Smooth muscle cell (in vitro differentiated cells): ENCODE results near the gene SETDB1. TPM values are rescaled to one million over a fixed set of nuclear protein-coding genes. Genes with fewer than 3 reads are reported as not detected.

Experiments used
- DNase-seq: peaks from one replicate; lab custom pipeline; 2025; ENCODE audit not compliant: unreplicated experiment; lab: John Stamatoyannopoulos, UW
- H2AFZ ChIP-seq: fragments of 200-600 bp; sonication (generic); 2 replicates; pipeline ENCODE4 v1.6.0; 2016; ENCODE audit warnings: antibody characterized with exemption, low read depth, mild to moderate bottlenecking
- H3F3A ChIP-seq: fragments of 200-600 bp; sonication (generic); 2 replicates; pipeline ENCODE4 v1.6.0; 2017; ENCODE audit warnings: antibody characterized with exemption, low read depth
- H3K27ac ChIP-seq: fragments of 200-600 bp; sonication (generic); 2 replicates; pipeline ENCODE4 v1.5.1; 2016; ENCODE audit warnings: low read depth, mild to moderate bottlenecking
- H3K27me3 ChIP-seq: fragments of 200-600 bp; sonication (generic); 2 replicates; pipeline ENCODE4 v1.6.1; 2016; ENCODE audit warnings: low read depth, mild to moderate bottlenecking
- H3K36me3 ChIP-seq: fragments of 200-600 bp; sonication (generic); 2 replicates; pipeline ENCODE4 v1.5.1; 2016; ENCODE audit warnings: low read depth
- H3K4me1 ChIP-seq: fragments of 200-600 bp; sonication (generic); 2 replicates; pipeline ENCODE4 v1.5.1; 2016; ENCODE audit warnings: low read depth
- H3K4me2 ChIP-seq: fragments of 200-600 bp; sonication (generic); 2 replicates; pipeline ENCODE4 v1.6.0; 2016; ENCODE audit warnings: mild to moderate bottlenecking
- H3K4me3 ChIP-seq: fragments of 200-600 bp; sonication (generic); 2 replicates; pipeline ENCODE4 v1.5.1; 2016; ENCODE audit warnings: mild to moderate bottlenecking
- H3K79me2 ChIP-seq: fragments of 200-600 bp; sonication (generic); 2 replicates; pipeline ENCODE4 v1.6.0; 2016; ENCODE audit warnings: low read depth, mild to moderate bottlenecking
- H3K9ac ChIP-seq: fragments of 200-600 bp; sonication (generic); 2 replicates; pipeline ENCODE4 v1.6.0; 2016; ENCODE audit warnings: low read depth
- H3K9me3 ChIP-seq: fragments of 200-600 bp; sonication (generic); replicated peaks from 2 replicates; pipeline ENCODE4 v1.5.1; 2016; ENCODE audit warnings: low read depth
- H4K20me1 ChIP-seq: fragments of 200-600 bp; sonication (generic); 2 replicates; pipeline ENCODE4 v1.6.0; 2016; ENCODE audit warnings: low read depth
- WGBS: methylation state at CpG from one replicate; pipeline ENCODE4 v1.1.7; 2016; ENCODE audit warnings: low lambda C conversion rate; 5-methylcytosine and 5-hydroxymethylcytosine counted together
- polyA plus RNA-seq: library from polyadenylated mRNA; unstranded; fragments of >200 nt; fragmentation: Nextera tagmentation; extraction: Ambion mirVana; gene quantifications from 2 replicates; pipeline ENCODE4 v1.2.1, GENCODE V29; 2016
- total RNA-seq: library from RNA; depleted of rRNA; stranded (reverse); fragments of >200 nt; gene quantifications from 2 replicates; pipeline ENCODE4 v1.2.3, GENCODE V29; 2014
- TF ChIP-seq, protein P1 (sequence below): fragments of 200-600 bp; sonication (generic); IDR thresholded peaks from 2 replicates; pipeline ENCODE4 v1.5.1; 2017; ENCODE audit warnings: borderline replicate concordance, mild to moderate bottlenecking, antibody characterized with exemption; ENCODE audit not compliant: insufficient read depth, poor library complexity, severe bottlenecking

Gene SETDB1
- total and polyA plus RNA-seq, 2 experiments from 2014 or later: 11.3 to 19.1 TPM

- no peaks in the 10 kb centered on the region for H3K79me2 ChIP-seq
- H3K27me3 ChIP-seq: no peaks in the 10 kb centered on the region
- DNase-seq: no peak
- WGBS: 93% methylated on average over 6 of the region's 6 CpGs
- H3K4me3 ChIP-seq: no peak overlapping the region
- TF ChIP-seq, protein P1, sequence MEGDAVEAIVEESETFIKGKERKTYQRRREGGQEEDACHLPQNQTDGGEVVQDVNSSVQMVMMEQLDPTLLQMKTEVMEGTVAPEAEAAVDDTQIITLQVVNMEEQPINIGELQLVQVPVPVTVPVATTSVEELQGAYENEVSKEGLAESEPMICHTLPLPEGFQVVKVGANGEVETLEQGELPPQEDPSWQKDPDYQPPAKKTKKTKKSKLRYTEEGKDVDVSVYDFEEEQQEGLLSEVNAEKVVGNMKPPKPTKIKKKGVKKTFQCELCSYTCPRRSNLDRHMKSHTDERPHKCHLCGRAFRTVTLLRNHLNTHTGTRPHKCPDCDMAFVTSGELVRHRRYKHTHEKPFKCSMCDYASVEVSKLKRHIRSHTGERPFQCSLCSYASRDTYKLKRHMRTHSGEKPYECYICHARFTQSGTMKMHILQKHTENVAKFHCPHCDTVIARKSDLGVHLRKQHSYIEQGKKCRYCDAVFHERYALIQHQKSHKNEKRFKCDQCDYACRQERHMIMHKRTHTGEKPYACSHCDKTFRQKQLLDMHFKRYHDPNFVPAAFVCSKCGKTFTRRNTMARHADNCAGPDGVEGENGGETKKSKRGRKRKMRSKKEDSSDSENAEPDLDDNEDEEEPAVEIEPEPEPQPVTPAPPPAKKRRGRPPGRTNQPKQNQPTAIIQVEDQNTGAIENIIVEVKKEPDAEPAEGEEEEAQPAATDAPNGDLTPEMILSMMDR: no peak
- no peak overlapping the region for H3K4me2 ChIP-seq
- H3K27ac ChIP-seq: no peak overlapping the region
- H2AFZ ChIP-seq: no peak overlapping the region
- no peaks in the 10 kb centered on the region for H3K4me1 ChIP-seq
- no peaks in the 10 kb centered on the region for H3F3A ChIP-seq
- no peaks in the 10 kb centered on the region for H4K20me1 ChIP-seq
- no peaks in the 10 kb centered on the region for H3K36me3 ChIP-seq
- no peaks in the 10 kb centered on the region for H3K9me3 ChIP-seq
- no peak overlapping the region for H3K9ac ChIP-seq
Observed at GRCh38 chr1:150905301-150905700, 20.9 kb upstream of the SETDB1 start.

DNA sequence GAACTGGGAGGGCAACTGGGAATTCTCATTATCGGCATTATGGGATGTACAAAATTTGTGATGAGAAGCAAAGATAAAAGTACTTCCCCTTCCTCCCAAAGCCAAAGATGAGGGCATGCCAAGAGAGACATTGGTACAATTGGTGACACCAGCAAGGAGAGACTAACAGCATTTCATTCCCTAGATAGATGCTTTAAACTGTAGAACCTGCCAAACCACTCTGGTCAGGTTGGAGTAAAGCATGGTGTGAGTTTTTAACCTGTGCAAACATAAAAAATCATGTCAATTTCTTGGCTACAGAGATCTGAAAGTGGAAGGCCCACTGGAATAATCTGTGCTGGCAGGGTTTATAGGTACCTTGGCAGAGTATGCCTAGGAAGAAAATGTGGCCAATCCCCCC lies 19.8 kb upstream of the SETDB1 start:
- DNase-seq: no peak
- no peaks in the 10 kb centered on the region for H3K9me3 ChIP-seq
- no peak overlapping the region for H3K4me2 ChIP-seq
- H3K27ac ChIP-seq: no peak overlapping the region
- H2AFZ ChIP-seq: no peak overlapping the region
- no peaks in the 10 kb centered on the region for H3K36me3 ChIP-seq
- TF ChIP-seq, protein P1: no peak
- WGBS: 100% methylated on average over 1 of the region's 1 CpG
- H3K79me2 ChIP-seq: no peaks in the 10 kb centered on the region
- H3K9ac ChIP-seq: no peak overlapping the region
- no peaks in the 10 kb centered on the region for H4K20me1 ChIP-seq
- H3F3A ChIP-seq: no peaks in the 10 kb centered on the region
- H3K4me3 ChIP-seq: no peak overlapping the region
- no peaks in the 10 kb centered on the region for H3K4me1 ChIP-seq
- H3K27me3 ChIP-seq: no peaks in the 10 kb centered on the region

DNA sequence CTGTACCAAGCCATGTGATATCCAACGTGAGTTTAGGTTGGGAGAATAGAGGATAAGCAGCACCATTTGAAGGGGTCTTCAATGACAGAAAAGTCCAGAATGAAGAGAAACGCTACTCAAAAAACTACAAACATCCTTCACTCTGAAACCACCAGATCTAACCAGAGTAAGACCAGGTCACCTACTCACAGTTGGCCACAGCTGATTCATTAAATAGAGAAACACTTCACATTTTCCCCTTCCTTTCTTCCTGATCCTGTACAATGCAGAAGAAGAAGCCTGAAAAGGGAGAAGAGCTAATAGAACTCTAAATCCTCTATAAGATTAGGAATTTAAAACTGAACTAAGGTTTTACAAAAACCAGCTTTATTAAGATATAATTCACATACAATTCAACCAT lies 19.4 kb upstream of the SETDB1 start:
- DNase-seq: no peak
- H3K36me3 ChIP-seq: no peaks in the 10 kb centered on the region
- no peaks in the 10 kb centered on the region for H4K20me1 ChIP-seq
- H3F3A ChIP-seq: no peaks in the 10 kb centered on the region
- H2AFZ ChIP-seq: no peak overlapping the region
- H3K4me3 ChIP-seq: no peak overlapping the region
- H3K4me1 ChIP-seq: no peaks in the 10 kb centered on the region
- H3K9me3 ChIP-seq: no peaks in the 10 kb centered on the region
- no peaks in the 10 kb centered on the region for H3K79me2 ChIP-seq
- 77% methylated on average over 2 of the region's 2 CpGs for WGBS
- TF ChIP-seq, protein P1: no peak
- H3K4me2 ChIP-seq: no peak overlapping the region
- H3K27ac ChIP-seq: no peak overlapping the region
- no peaks in the 10 kb centered on the region for H3K27me3 ChIP-seq
- H3K9ac ChIP-seq: no peak overlapping the region

DNA sequence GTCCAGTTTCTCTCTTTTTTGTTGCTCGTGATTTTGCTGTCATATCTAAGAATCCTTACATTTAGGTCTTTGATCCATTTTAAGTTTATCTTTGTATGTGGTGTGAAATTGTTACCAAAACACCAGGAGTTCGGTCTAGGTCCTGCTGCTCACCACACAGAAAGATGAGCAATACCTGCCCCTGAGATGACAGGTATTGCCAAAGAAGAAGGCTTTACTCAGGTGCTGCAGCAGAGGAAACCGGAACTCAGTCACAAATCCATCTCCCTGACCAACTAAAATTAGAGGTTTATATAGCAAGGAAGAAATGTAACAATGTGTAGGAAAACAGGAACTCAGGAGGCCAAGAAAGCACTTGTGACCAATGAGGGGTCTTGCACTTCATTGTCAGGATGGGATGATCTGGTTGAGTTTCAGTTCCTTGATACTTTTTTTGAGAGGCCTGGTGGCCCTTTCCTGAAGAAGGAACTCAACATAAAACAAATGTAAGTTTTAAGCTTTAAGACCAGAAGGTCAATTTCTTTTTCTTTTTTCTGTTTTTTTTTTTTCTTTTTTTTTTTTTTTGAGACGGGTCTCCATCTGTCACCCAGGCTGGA lies 16.5 kb upstream of the SETDB1 start:
- Histone ChIP-seq H3F3A (no peaks in the 10 kb centered on the region), H3K4me2 (no peak overlapping the region)

More for the DNA sequence above, 16.5 kb upstream of the SETDB1 start:
- 95% methylated on average over 4 of the region's 4 CpGs for WGBS
- Histone ChIP-seq H3K27me3 (no peaks in the 10 kb centered on the region), H3K79me2 (no peaks in the 10 kb centered on the region), H2AFZ (no peak overlapping the region), H3K36me3 (no peaks in the 10 kb centered on the region), H3K4me3 (no peak overlapping the region), H3K4me1 (no peaks in the 10 kb centered on the region), H3K9ac (no peak overlapping the region), H3K27ac (no peak overlapping the region), H3K9me3 (no peaks in the 10 kb centered on the region), H4K20me1 (no peaks in the 10 kb centered on the region)
- TF ChIP-seq, protein P1: no peak
- DNase-seq: no peak
